Measurements from ENCODE around the gene ACE. TPM values are rescaled to one million over a fixed set of nuclear protein-coding genes. Genes with fewer than 3 reads are reported as not detected.

Gene ACE
- total RNA-seq, 4 donors from 2014 or later: 4.8 to 10.4 (median 8.2) TPM

GRCh38 chr17:63504261-63504660 is 27.4 kb downstream of the ACE start:
- Histone ChIP-seq H3K27ac (no peak overlapping the region), H3K4me1 (no peaks in the 10 kb centered on the region), H3K9me3 (no peaks in the 10 kb centered on the region), H3K27me3 (peaks cover 77% of the 10 kb centered on the region), H3K4me3 (no peak overlapping the region), H3K36me3 (no peaks in the 10 kb centered on the region)
- TF ChIP-seq POLR2A (IDR thresholded peaks at IDR 0.05) (no peak), CTCF (IDR thresholded peaks at IDR 0.05) (no peak), POLR2AphosphoS5 (IDR thresholded peaks at IDR 0.05) (no peak), EP300 (IDR thresholded peaks at IDR 0.05) (no peak)
- no peak for ATAC-seq

DNA sequence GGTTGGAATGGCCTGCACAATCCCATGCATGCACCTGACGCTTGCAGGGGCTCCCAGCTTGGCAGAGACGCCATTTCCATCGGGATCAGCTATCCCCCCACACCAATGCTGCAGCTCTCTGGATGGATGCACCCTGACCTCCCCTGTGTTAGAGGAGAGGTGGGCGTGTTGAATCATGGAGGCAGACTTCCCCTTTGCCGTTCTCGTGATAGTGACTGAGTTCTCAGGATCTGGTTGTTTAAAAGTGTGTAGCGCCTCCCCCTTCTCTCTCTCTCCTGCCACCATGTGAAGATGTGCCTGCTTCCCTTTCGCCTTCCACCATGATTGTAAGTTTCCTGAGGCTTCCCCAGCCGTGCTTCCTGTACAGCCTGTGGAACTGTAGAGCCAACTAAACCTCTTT is 28.5 kb downstream of the ACE start:
- 78 to 80% methylated on average over 7 of the region's 9 CpGs for WGBS, 2 donors (ENCODE audit: low coverage in 1 of 2)
- H3K4me1 ChIP-seq: no peaks in the 10 kb centered on the region
- no peak overlapping the region for H3K4me3 ChIP-seq
- H3K27ac ChIP-seq: no peak overlapping the region
- no peaks in the 10 kb centered on the region for H3K9me3 ChIP-seq
- no peak for ATAC-seq
- no peak for TF ChIP-seq POLR2AphosphoS5 (IDR thresholded peaks at IDR 0.05)
- no peak for TF ChIP-seq POLR2A (IDR thresholded peaks at IDR 0.05)
- no peak for TF ChIP-seq CTCF (IDR thresholded peaks at IDR 0.05)
- no peak for TF ChIP-seq EP300 (IDR thresholded peaks at IDR 0.05)
- H3K27me3 ChIP-seq: peaks cover 69% of the 10 kb centered on the region
- no peaks in the 10 kb centered on the region for H3K36me3 ChIP-seq

GRCh38 chr17:63506627-63507026 is 29.8 kb downstream of the ACE start:
- H3K27ac ChIP-seq: no peak overlapping the region
- H3K9me3 ChIP-seq: no peaks in the 10 kb centered on the region
- no peaks in the 10 kb centered on the region for H3K36me3 ChIP-seq
- ATAC-seq: no peak
- H3K4me3 ChIP-seq: no peak overlapping the region
- no peaks in the 10 kb centered on the region for H3K4me1 ChIP-seq
- 100% methylated on average over 1 to 2 of the region's 3 CpGs for WGBS, 2 donors (ENCODE audit: low coverage in 1 of 2)
- H3K27me3 ChIP-seq: peaks cover 57% of the 10 kb centered on the region
- no peak for TF ChIP-seq POLR2AphosphoS5 (IDR thresholded peaks at IDR 0.05)
- TF ChIP-seq CTCF (IDR thresholded peaks at IDR 0.05): no peak
- TF ChIP-seq POLR2A (IDR thresholded peaks at IDR 0.05): no peak
- TF ChIP-seq EP300 (IDR thresholded peaks at IDR 0.05): no peak

- H3K36me3 ChIP-seq: no peaks in the 10 kb centered on the region
- WGBS, 2 donors (ENCODE audit: low coverage in 1 of 2): 88 to 90% methylated on average over 5 to 7 of the region's 8 CpGs
- peaks cover 30% of the 10 kb centered on the region for H3K27me3 ChIP-seq
- no peak for ATAC-seq
- no peak overlapping the region for H3K27ac ChIP-seq
- TF ChIP-seq POLR2AphosphoS5 (IDR thresholded peaks at IDR 0.05): no peak
- no peak for TF ChIP-seq EP300 (IDR thresholded peaks at IDR 0.05)
- no peak for TF ChIP-seq POLR2A (IDR thresholded peaks at IDR 0.05)
- TF ChIP-seq CTCF (IDR thresholded peaks at IDR 0.05): no peak
- H3K4me1 ChIP-seq: no peaks in the 10 kb centered on the region
- H3K4me3 ChIP-seq: no peak overlapping the region
- H3K9me3 ChIP-seq: no peaks in the 10 kb centered on the region
Measured at GRCh38 chr17:63511331-63511730, 34.5 kb downstream of the ACE start.

DNA sequence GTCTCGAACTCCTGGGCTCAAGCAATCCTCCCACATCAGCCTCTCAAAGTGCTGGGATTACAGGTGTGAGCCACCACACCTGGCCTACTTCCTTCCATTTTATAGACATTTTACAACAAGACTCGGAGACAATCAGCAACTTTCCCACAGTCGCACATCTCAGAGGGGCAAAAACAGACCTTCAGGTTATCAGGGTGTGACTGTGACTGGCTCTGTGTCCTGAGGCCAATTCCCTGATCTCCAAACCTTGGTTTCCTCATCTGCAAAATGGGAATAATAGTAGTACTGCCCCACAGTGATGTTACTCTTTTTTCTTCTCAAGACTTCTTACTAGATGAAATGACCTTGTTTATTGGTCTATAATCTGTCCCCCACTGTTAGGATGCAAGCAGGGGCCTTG is 35.5 kb downstream of the ACE start:
- no peaks in the 10 kb centered on the region for H3K9me3 ChIP-seq
- no peak overlapping the region for H3K27ac ChIP-seq
- H3K36me3 ChIP-seq: no peaks in the 10 kb centered on the region
- peaks cover 30% of the 10 kb centered on the region for H3K27me3 ChIP-seq
- no peak for ATAC-seq
- no peak overlapping the region for H3K4me3 ChIP-seq
- no peak for TF ChIP-seq CTCF (IDR thresholded peaks at IDR 0.05)
- TF ChIP-seq EP300 (IDR thresholded peaks at IDR 0.05): no peak
- TF ChIP-seq POLR2A (IDR thresholded peaks at IDR 0.05): no peak
- no peak for TF ChIP-seq POLR2AphosphoS5 (IDR thresholded peaks at IDR 0.05)
- 89 to 100% methylated on average over 1 to 3 of the region's 3 CpGs for WGBS, 2 donors (ENCODE audit: low coverage in 1 of 2)
- H3K4me1 ChIP-seq: no peaks in the 10 kb centered on the region

Measured in gastroesophageal sphincter (tissue), 4 donors.